Mononuclear cell (primary cell): ENCODE results near the gene SV2B. TPM values are rescaled to one million over a fixed set of nuclear protein-coding genes. Genes with fewer than 3 reads are reported as not detected.

Experiments used
- H3K27me3 ChIP-seq: 2 replicates; pipeline ENCODE4 v1.6.0; 2011; ENCODE audit warnings: low read length, control low read depth; ENCODE audit not compliant: insufficient read depth
- H3K4me1 ChIP-seq: 2 replicates; pipeline ENCODE4 v1.5.1; 2011; ENCODE audit warnings: mild to moderate bottlenecking, low read length, control low read depth; ENCODE audit not compliant: insufficient read depth
- H3K4me3 ChIP-seq: 2 replicates; pipeline ENCODE4 v1.5.1; 2011; ENCODE audit warnings: mild to moderate bottlenecking, low read length, moderate library complexity
- H3K9me3 ChIP-seq: 2 replicates; pipeline ENCODE4 v1.5.1; 2011; ENCODE audit warnings: low read depth, mild to moderate bottlenecking, control low read depth, low read length
- total RNA-seq: library from RNA; depleted of rRNA; stranded (reverse); fragments of >200 nt; gene quantifications from one replicate; pipeline ENCODE4 v1.2.3, GENCODE V29; 2012

SV2B gene
- total RNA-seq, 1 donor, result under 0.01 TPM

DNA sequence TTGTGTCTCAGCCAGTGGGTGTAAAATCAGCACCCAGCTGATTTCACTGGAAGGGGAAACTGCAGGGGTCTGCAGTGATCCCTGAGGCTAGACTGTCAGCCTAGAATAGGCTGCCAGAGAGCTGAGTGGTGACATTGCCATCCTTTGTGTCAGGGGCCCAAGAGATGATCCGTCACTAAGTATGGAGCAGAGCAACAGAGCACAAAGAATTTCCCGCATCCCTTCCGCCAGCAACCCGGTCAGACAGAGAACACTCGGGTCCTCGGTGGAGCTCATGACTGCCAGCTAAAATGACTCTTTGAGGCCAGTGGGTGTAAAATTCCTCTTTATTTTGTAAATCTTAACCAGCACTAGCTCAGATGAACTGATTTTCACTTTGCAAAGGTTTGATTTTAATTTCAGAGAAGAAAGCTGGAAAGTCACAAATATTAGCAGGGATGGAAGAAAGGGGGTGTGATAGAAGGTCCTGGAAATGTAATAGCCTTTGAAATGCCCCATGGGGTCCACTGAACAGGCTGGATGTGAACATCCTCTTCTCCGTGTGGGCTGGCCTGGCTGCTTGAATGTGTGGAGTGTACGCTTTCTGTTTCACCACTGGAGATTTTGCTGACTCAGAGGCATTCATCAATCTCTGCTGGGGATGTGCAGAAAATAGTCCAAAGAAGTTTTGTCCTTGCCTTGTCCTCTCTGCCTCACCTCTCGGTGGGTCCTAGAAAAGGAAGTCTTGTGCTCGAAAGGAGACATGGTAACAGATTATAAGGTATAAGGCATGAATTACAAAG lies 138.8 kb downstream of the SV2B start:
- H3K27me3 ChIP-seq, result peaks cover 37% of the 10 kb centered on the region
- no peak overlapping the region for H3K4me3 ChIP-seq
- H3K4me1 ChIP-seq, result peaks cover 9% of the 10 kb centered on the region
- H3K9me3 ChIP-seq, result no peaks in the 10 kb centered on the region

DNA sequence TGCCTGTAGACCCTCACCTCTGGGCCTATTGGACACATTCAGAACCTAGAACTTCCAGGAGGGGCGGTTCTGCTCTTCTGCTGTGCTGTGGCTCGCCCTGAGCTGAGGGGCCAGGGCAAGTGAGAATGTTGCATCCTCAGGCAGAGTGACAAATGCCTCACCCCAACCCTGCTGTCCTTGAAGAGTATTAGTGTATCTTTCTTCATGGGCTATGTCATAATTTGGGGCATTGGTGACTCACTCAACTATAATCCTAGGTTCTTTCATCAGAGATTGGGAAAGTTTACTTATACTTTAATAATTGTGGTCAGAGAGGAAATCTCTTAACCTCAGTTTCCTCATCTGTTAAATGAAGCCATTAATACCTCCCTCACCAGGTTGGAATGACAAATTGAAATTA lies 143.8 kb downstream of the SV2B start:
- Histone ChIP-seq H3K4me1 (peaks cover 11% of the 10 kb centered on the region), H3K27me3 (peaks cover 17% of the 10 kb centered on the region), H3K4me3 (no peak overlapping the region), H3K9me3 (no peaks in the 10 kb centered on the region)

DNA sequence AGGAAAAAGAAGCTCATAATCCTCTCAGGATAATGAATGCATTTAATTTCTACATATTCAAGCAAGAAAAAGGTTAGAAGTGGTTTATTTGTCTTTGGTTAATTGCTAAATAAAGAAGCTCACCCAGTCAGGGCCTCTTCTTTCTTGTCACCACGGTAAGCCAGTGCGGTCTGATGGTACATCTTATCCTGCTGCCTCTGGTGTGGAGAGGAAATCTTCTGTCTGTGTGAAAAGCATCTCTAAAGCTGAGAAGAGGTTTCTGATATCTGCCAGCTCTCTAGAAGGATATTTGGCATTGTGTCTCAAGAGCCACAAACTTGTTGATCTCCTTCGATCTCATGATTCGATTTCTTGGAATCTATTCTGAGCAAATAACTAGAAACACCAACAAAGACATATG lies 144.9 kb downstream of the SV2B start:
- Histone ChIP-seq H3K9me3 (no peaks in the 10 kb centered on the region), H3K4me1 (peaks cover 11% of the 10 kb centered on the region), H3K4me3 (no peak overlapping the region), H3K27me3 (peaks cover 13% of the 10 kb centered on the region)

DNA sequence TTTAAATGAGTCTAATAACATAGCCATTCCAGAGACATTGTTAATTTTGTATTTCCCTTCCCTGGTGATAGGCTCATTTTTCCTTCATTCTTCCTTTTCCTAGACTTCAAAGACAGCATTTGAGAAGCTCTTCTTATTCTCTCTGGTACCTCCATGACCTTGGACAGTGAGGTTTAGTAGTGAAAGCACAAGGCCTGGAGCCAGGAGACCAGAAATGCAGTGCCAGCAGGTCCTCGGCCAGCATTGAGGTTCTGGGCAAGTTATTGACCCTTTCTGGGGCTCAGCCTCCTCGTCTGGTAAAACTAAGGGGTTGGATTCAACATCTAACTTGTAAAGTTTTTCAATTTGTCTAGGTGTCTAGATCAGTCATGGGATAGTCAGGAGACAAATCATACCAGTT lies 146.9 kb downstream of the SV2B start:
- no peak overlapping the region for H3K4me3 ChIP-seq
- H3K27me3 ChIP-seq, result peaks cover 4% of the 10 kb centered on the region

DNA sequence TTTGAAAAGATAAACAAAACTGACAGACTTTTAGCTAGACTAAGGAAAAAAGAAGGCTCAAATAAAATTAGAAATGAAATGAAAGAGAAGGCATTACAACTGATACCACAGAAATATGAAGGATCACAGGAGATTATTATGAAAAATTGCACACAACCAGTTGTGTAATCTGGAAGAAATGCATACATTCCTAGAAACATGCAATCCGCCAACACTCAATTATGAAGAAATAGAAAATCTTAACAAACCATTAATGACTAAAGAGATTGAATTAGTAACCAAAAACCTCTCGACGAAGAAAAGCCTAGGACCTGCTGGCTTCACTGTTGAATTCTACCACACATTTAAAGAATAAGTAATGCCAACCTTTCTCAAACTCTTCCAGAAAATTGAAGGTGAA lies 149.5 kb downstream of the SV2B start:
- peaks cover 13% of the 10 kb centered on the region for H3K4me1 ChIP-seq

More for the DNA sequence above, 146.9 kb downstream of the SV2B start:
- no peaks in the 10 kb centered on the region for H3K9me3 ChIP-seq
- peaks cover 11% of the 10 kb centered on the region for H3K4me1 ChIP-seq

DNA sequence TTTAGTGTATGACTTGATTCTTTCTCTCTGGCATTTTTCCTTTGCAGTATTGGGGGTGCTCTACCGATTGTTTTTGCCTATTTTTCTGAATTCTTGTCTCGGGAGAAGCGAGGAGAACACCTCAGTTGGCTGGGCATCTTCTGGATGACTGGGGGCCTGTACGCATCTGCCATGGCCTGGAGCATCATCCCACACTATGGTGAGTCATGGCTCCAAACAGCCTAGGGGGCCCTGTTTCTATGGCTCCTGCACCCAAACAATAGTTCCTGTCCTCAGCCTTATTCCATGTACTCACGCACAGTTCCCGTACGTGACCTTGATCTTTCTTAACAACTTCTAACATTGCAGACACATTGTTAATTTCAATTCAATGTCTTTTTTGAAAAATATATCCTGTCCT lies 152.3 kb downstream of the SV2B start:
- no peaks in the 10 kb centered on the region for H3K27me3 ChIP-seq
- peaks cover 35% of the 10 kb centered on the region for H3K4me1 ChIP-seq

More for the DNA sequence above, 149.5 kb downstream of the SV2B start:
- peaks cover 4% of the 10 kb centered on the region for H3K27me3 ChIP-seq
- no peaks in the 10 kb centered on the region for H3K9me3 ChIP-seq
- no peak overlapping the region for H3K4me3 ChIP-seq

DNA sequence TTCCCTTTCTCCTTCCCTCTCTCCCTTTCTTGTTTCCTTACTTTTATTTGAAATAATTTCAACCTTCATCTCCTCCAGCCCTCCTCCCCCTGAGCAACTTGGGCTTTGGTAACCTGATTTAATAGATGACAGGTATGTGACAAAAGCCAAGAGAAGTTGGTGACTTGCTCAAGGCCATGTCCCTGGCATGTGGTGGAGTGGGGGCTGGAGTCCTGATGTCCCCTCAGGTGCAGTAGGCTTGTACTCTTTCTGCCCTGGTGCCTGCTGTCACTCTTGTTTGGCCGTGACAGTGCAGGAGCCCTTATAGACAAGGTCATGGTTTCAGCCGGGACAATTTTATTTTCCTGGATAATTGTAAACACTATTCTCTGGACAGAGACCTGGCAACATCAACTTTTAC lies 152.7 kb downstream of the SV2B start:
- Histone ChIP-seq H3K27me3 (no peaks in the 10 kb centered on the region), H3K4me1 (peaks cover 39% of the 10 kb centered on the region), H3K4me3 (no peak overlapping the region), H3K9me3 (no peaks in the 10 kb centered on the region)

More for the DNA sequence above, 152.3 kb downstream of the SV2B start:
- Histone ChIP-seq H3K4me3 (no peak overlapping the region), H3K9me3 (no peaks in the 10 kb centered on the region)

DNA sequence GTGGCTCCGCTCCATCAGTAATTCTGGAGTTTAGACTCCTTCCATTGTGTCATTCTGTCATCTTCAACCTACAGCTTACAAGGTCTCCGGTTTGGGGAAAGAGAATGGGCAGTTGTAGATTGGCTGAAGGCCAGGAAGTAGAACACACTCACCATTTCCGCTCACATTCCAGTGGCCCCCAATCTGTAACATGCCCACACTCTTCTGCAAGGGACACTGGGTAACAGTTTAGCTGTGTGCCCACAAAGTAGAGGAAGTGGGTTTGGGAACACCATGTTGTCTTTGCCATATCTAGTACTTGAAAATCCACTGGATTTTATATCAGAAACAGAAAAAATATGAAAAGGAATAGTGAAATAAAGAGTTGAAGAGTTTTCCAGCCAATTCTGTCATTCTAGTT lies 153.5 kb downstream of the SV2B start:
- Histone ChIP-seq H3K9me3 (no peaks in the 10 kb centered on the region), H3K4me3 (no peak overlapping the region), H3K4me1 (peaks cover 48% of the 10 kb centered on the region)

DNA sequence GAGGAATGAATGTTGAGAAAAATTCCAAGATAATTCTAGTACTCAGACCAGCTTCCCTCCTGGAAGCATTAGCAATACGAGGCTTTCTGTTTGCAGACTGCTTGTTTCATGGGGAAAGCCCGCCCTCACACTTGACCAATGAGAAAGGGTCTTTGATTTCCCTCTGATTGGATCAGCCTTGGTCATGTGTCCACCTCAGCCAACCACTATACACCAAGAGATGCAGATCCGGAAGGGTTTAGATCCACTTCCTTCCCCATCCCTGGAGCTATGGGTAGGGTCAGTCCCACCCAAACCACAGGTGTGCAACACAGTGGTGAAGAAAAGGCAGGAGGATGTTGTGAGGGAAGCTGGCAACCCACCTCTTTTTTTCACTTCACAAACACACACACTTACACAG lies 154.7 kb downstream of the SV2B start:
- Histone ChIP-seq H3K4me3 (no peak overlapping the region), H3K4me1 (peaks cover 54% of the 10 kb centered on the region), H3K9me3 (no peaks in the 10 kb centered on the region), H3K27me3 (no peaks in the 10 kb centered on the region)

More for the DNA sequence above, 153.5 kb downstream of the SV2B start:
- no peaks in the 10 kb centered on the region for H3K27me3 ChIP-seq

DNA sequence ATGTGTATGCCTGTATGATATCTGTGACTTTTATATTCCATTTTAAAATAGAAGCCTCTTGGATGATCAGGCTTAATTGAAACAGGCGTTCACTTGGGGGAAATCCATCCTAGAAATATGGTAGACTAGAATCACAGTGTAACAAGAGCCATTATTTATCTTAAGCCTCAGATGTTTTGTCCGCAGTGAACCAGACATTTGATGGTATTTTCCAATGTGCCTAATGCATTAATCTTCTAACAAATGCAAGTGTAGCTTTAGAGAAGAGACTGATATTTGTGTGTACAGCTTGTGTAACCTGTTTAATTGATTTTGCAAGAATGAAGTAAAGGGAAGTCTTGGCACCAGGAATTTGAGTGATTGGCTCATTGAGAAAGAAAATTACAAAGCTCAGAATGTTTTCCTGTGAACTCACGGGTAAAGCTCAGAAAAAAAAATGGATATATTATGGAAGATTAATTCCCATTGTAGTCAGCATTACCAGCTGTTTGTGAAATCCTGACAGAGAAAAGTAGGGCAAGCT lies 155.7 kb downstream of the SV2B start:
- Histone ChIP-seq H3K9me3 (no peaks in the 10 kb centered on the region), H3K27me3 (no peaks in the 10 kb centered on the region), H3K4me1 (peaks cover 54% of the 10 kb centered on the region), H3K4me3 (no peak overlapping the region)

DNA sequence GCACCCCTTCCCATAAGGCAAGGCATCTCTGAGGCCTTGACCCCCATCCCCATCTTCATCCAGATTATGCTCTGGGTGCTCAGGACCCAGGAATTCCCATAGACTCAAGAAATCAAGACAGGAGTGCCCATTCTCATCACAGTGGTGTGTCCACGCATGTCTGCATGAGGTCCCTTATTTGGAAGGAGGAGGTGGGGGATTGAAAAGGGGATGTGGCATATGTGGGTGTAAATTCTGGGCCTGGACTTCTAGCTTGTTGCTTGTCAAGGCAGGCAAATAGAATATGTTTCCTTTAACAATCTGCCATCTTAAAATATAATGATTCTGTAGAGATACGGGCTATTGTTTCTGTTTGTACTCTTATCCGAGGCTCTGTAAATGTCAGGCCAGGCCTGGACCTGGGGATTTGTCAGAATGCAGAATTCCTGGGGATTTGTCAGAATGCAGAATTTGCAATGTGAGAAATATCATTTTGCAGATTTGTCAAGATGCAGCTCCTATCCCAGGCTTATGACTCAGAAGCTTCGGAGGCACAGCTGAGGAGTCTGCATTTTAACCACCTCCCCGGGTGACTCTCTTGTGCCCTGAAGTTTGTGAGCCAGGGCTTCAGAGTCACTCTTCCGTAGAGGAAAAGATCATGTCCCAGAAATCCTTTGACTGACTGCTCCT lies 157.8 kb downstream of the SV2B start:
- Histone ChIP-seq H3K4me1 (peaks cover 54% of the 10 kb centered on the region), H3K27me3 (peaks cover 3% of the 10 kb centered on the region)

DNA sequence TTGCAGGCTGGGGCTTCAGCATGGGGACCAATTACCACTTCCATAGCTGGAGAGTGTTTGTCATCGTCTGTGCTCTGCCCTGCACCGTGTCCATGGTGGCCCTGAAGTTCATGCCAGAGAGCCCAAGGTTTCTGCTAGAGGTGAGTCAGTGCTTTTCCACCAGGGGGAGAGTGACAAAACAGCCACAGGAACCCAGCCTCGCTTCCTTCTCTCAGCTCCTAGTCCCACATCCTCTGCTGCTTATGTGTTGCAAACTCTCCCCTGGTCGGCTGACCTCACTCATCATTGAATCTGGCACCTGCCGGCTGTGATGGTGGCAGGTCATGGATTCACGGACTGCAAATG lies 158.3 kb downstream of the SV2B start:
- no peaks in the 10 kb centered on the region for H3K9me3 ChIP-seq
- H3K4me1 ChIP-seq, result peaks cover 56% of the 10 kb centered on the region
- peaks cover 3% of the 10 kb centered on the region for H3K27me3 ChIP-seq
- H3K4me3 ChIP-seq, result no peak overlapping the region

More for the DNA sequence above, 157.8 kb downstream of the SV2B start:
- Histone ChIP-seq H3K9me3 (no peaks in the 10 kb centered on the region), H3K4me3 (no peak overlapping the region)

DNA sequence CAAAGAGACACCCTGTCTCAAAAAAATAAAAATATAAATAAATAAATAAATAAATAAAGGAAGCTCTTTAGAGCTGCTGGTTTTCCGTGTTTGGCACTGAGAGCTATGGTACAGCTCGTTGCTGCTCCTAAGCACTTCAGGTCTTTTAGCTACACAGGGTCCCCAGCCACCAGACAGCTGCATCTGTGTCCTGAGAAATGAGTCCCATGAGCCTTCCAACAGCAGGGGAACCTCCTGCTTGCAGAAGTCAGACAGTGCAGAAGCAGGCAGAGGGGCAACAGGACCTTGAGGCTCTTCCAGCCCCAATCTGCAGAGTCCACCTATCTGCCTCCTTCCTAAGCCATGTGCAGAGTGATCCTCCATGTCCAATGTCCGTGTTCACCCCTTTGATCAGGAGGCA lies 159.0 kb downstream of the SV2B start:
- Histone ChIP-seq H3K4me1 (peaks cover 57% of the 10 kb centered on the region), H3K27me3 (peaks cover 3% of the 10 kb centered on the region), H3K9me3 (no peaks in the 10 kb centered on the region), H3K4me3 (no peak overlapping the region)

DNA sequence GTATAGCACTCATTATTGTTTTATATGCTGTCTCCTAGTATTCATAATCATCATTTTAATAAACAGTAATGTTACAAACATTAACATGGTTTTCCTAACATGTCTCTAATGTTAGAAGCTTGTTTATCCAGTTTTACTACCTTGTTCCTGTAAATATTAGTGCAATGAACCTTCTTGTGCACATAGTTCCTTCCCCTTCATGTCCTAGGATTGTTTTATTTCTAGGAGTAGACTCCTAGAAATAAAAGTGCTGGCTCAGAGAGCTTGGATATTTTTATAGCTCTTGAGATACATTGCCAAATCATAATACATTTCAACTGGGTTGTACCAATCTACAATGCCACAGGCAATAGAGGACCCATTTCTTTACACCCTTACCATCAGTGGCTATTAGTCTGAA lies 161.3 kb downstream of the SV2B start:
- peaks cover 51% of the 10 kb centered on the region for H3K4me1 ChIP-seq
- peaks cover 3% of the 10 kb centered on the region for H3K27me3 ChIP-seq
- H3K9me3 ChIP-seq, result no peaks in the 10 kb centered on the region
- no peak overlapping the region for H3K4me3 ChIP-seq

DNA sequence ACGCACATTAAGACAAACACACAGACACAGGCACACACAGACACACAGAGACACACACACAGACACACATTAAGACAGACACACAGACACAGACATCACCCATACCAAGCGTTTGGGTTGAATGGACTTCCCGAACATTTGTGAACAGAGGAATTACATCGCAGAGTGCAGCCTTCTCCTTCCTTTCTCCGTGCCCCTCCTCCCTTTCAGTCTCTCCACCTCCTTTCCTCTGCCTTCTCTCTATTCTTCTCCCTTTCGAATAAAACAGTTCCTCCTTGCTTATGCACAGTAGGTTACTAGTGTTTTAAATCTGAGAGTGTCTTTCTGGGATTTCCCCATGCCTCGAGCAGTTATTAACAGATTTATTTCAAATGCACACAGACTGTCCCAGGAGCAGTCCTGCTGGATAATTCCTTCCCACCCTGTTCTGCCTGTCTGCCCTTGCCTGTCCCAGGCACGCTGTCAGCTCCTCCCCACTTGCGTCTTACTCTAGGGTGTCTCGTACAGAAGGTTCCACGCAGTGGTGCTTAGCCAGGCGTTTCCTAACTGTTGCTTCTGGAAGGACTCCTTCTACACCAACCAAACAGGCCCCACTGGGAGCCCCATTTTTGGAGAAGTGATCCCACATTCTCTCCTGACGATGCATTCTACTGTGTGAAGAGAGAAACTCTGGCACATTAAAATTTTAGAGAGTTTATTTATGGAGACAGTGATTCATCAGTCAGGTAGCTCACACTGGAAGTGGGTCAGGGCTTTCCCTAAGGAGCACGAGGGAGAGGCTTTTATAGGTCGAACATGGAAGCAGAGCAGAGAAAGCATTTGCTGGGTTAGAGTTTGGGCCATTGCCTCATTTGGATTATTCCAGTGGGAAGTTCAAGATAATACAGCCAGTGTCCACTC lies 163.8 kb downstream of the SV2B start:
- Histone ChIP-seq H3K27me3 (peaks cover 3% of the 10 kb centered on the region), H3K4me3 (no peak overlapping the region), H3K4me1 (peaks cover 31% of the 10 kb centered on the region), H3K9me3 (no peaks in the 10 kb centered on the region)
